ENCODE results near the gene MCF2L. TPM values are rescaled to one million over a fixed set of nuclear protein-coding genes. Genes with fewer than 3 reads are reported as not detected.

The MCF2L gene
- polyA plus RNA-seq, 1 donor from 2014 or later, result 88.0 TPM

GRCh38 chr13:112960706-112961105 lies 8.3 kb upstream of the MCF2L start:
- H3K9me3 ChIP-seq (ENCODE audit: low read length), result no peaks in the 10 kb centered on the region
- no peak overlapping the region for H3K4me3 ChIP-seq (ENCODE audit: low read length)
- no peak overlapping the region for H3K4me2 ChIP-seq (ENCODE audit: low read length)
- H3F3A ChIP-seq (ENCODE audit: insufficient read depth, low read length, poor library complexity, severe bottlenecking), result no peaks in the 10 kb centered on the region
- no peak overlapping the region for H3K27ac ChIP-seq (ENCODE audit: low read length)
- TF ChIP-seq SMC3 (conservative IDR thresholded peaks at IDR 0.05; ENCODE audit: poor library complexity) (no peak), POLR2AphosphoS5 (IDR thresholded peaks at IDR 0.05) (no peak), RAD21 (conservative IDR thresholded peaks at IDR 0.05) (no peak), TAF1 (IDR thresholded peaks at IDR 0.05; ENCODE audit: low read depth) (no peak), MXI1 (conservative IDR thresholded peaks at IDR 0.05; ENCODE audit: poor library complexity, severe bottlenecking) (no peak), EP300 (conservative IDR thresholded peaks at IDR 0.05; ENCODE audit: poor library complexity, severe bottlenecking) (no peak)
- TF ChIP-seq, protein P1, sequence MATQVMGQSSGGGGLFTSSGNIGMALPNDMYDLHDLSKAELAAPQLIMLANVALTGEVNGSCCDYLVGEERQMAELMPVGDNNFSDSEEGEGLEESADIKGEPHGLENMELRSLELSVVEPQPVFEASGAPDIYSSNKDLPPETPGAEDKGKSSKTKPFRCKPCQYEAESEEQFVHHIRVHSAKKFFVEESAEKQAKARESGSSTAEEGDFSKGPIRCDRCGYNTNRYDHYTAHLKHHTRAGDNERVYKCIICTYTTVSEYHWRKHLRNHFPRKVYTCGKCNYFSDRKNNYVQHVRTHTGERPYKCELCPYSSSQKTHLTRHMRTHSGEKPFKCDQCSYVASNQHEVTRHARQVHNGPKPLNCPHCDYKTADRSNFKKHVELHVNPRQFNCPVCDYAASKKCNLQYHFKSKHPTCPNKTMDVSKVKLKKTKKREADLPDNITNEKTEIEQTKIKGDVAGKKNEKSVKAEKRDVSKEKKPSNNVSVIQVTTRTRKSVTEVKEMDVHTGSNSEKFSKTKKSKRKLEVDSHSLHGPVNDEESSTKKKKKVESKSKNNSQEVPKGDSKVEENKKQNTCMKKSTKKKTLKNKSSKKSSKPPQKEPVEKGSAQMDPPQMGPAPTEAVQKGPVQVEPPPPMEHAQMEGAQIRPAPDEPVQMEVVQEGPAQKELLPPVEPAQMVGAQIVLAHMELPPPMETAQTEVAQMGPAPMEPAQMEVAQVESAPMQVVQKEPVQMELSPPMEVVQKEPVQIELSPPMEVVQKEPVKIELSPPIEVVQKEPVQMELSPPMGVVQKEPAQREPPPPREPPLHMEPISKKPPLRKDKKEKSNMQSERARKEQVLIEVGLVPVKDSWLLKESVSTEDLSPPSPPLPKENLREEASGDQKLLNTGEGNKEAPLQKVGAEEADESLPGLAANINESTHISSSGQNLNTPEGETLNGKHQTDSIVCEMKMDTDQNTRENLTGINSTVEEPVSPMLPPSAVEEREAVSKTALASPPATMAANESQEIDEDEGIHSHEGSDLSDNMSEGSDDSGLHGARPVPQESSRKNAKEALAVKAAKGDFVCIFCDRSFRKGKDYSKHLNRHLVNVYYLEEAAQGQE (IDR thresholded peaks at IDR 0.05; ENCODE audit: borderline replicate concordance), result no peak
- no peak overlapping the region for H3K9ac ChIP-seq (ENCODE audit: low read length)
- no peak overlapping the region for H2AFZ ChIP-seq (ENCODE audit: low read depth, low read length)
- no peaks in the 10 kb centered on the region for H3K79me2 ChIP-seq (replicated peaks; ENCODE audit: insufficient read depth, low read length)
- no peaks in the 10 kb centered on the region for H3K9me2 ChIP-seq (ENCODE audit: insufficient read depth, low read length)
- H3K27me3 ChIP-seq (ENCODE audit: insufficient read depth, low read depth, low read length), result no peaks in the 10 kb centered on the region
- H3K36me3 ChIP-seq (ENCODE audit: insufficient read depth, low read length), result no peaks in the 10 kb centered on the region
- no peaks in the 10 kb centered on the region for H4K20me1 ChIP-seq (ENCODE audit: insufficient read depth)

- H3K9me2 ChIP-seq (ENCODE audit: insufficient read depth, low read length), result no peaks in the 10 kb centered on the region
- H3K79me2 ChIP-seq (replicated peaks; ENCODE audit: insufficient read depth, low read length), result no peaks in the 10 kb centered on the region
- no peak overlapping the region for H3K4me2 ChIP-seq (ENCODE audit: low read length)
- H2AFZ ChIP-seq (ENCODE audit: low read depth, low read length), result no peak overlapping the region
- no peaks in the 10 kb centered on the region for H4K20me1 ChIP-seq (ENCODE audit: insufficient read depth)
- H3K9me3 ChIP-seq (ENCODE audit: low read length), result no peaks in the 10 kb centered on the region
- no peaks in the 10 kb centered on the region for H3K27me3 ChIP-seq (ENCODE audit: insufficient read depth, low read depth, low read length)
- no peak for TF ChIP-seq EZH2 (IDR thresholded peaks at IDR 0.05; ENCODE audit: borderline replicate concordance, insufficient read depth, low read length, poor library complexity, severe bottlenecking)
- TF ChIP-seq POLR2AphosphoS5 (IDR thresholded peaks at IDR 0.05), result no peak
- TF ChIP-seq CTCF (IDR thresholded peaks at IDR 0.05; ENCODE audit: poor library complexity, severe bottlenecking), result no peak
- TF ChIP-seq, protein P1 (IDR thresholded peaks at IDR 0.05; ENCODE audit: borderline replicate concordance), result no peak
- no peak for TF ChIP-seq TAF1 (IDR thresholded peaks at IDR 0.05; ENCODE audit: low read depth)
- TF ChIP-seq RAD21 (conservative IDR thresholded peaks at IDR 0.05), result no peak
- TF ChIP-seq SMC3 (conservative IDR thresholded peaks at IDR 0.05; ENCODE audit: poor library complexity), result no peak
- no peak for TF ChIP-seq MXI1 (conservative IDR thresholded peaks at IDR 0.05; ENCODE audit: poor library complexity, severe bottlenecking)
- TF ChIP-seq EP300 (conservative IDR thresholded peaks at IDR 0.05; ENCODE audit: poor library complexity, severe bottlenecking), result no peak
- no peak overlapping the region for H3K4me3 ChIP-seq (ENCODE audit: low read length)
- no peak overlapping the region for H3K9ac ChIP-seq (ENCODE audit: low read length)
- no peaks in the 10 kb centered on the region for H3K36me3 ChIP-seq (ENCODE audit: insufficient read depth, low read length)
- H3F3A ChIP-seq (ENCODE audit: insufficient read depth, low read length, poor library complexity, severe bottlenecking), result no peaks in the 10 kb centered on the region
- H3K27ac ChIP-seq (ENCODE audit: low read length), result no peak overlapping the region
These were observed 7.3 kb upstream of the MCF2L start for GRCh38 chr13:112961457-112962369.

All from neural cell (in vitro differentiated cells).